A673 (cell line): ENCODE measurements around the gene PFKM. TPM values are rescaled to one million over a fixed set of nuclear protein-coding genes. Genes with fewer than 3 reads are reported as not detected.
A peak's percentile ranks its signal among the peaks of the same experiment; 100 is the strongest.

ENCODE experiments used
- BruUV-seq: library from RNA; stranded (reverse); fragments of 400-500 nt; replicated peaks from 2 replicates; lab custom pipeline; 2021; lab: Mats Ljungman, UMichigan
- CTCF ChIA-PET: fragments of 300-600 bp; sonication (Branson Sonifier 250); formaldehyde crosslinking; loops from one replicate; lab custom pipeline; 2022; ENCODE audit warnings: antibody characterized with exemption; lab: Charles Lee
- POLR2A ChIA-PET: fragments of 300-600 bp; sonication (Branson Sonifier 250); formaldehyde crosslinking; loops from one replicate; lab custom pipeline; 2022; ENCODE audit warnings: antibody characterized with exemption; ENCODE audit not compliant: low non-redundant PET; lab: Charles Lee
- DNase-seq: peaks from one replicate; pipeline ENCODE4 v3.0.0-alpha.2; 2015; ENCODE audit warnings: low spot score
- H3K27ac ChIP-seq: fragments of 200-600 bp; sonication (generic); 2 replicates; pipeline ENCODE4 v1.5.1; 2016; ENCODE audit warnings: mixed run types, low read depth, mild to moderate bottlenecking, mixed read lengths, antibody characterized with exemption, low read length; ENCODE audit not compliant: poor library complexity, severe bottlenecking
- H3K27me3 ChIP-seq: fragments of 200-600 bp; sonication (generic); replicated peaks from 2 replicates; pipeline ENCODE4 v1.6.1; 2017; ENCODE audit warnings: mixed run types, low read depth, mild to moderate bottlenecking, mixed read lengths, antibody characterized with exemption, low read length; ENCODE audit not compliant: insufficient read depth, poor library complexity
- H3K36me3 ChIP-seq: fragments of 200-600 bp; sonication (generic); 2 replicates; pipeline ENCODE4 v1.6.1; 2016; ENCODE audit warnings: mixed run types, mild to moderate bottlenecking, mixed read lengths, antibody characterized with exemption, low read length; ENCODE audit not compliant: insufficient read depth, poor library complexity, severe bottlenecking
- H3K4me1 ChIP-seq: fragments of 200-600 bp; sonication (generic); 2 replicates; pipeline ENCODE4 v1.6.1; 2017; ENCODE audit warnings: mixed run types, mild to moderate bottlenecking, mixed read lengths, antibody characterized with exemption, low read length; ENCODE audit not compliant: insufficient read depth, poor library complexity, severe bottlenecking
- H3K4me3 ChIP-seq: fragments of 200-600 bp; sonication (generic); 2 replicates; pipeline ENCODE4 v1.5.1; 2016; ENCODE audit warnings: low read depth, mixed run types, mild to moderate bottlenecking, mixed read lengths, low read length; ENCODE audit not compliant: poor library complexity, severe bottlenecking
- H3K9me3 ChIP-seq: fragments of 200-600 bp; sonication (generic); 2 replicates; pipeline ENCODE4 v1.6.1; 2016; ENCODE audit warnings: mixed run types, low read depth, mild to moderate bottlenecking, mixed read lengths, antibody characterized with exemption, low read length; ENCODE audit not compliant: poor library complexity, severe bottlenecking
- EZH2 ChIP-seq: fragments of 200-600 bp; sonication (generic); IDR thresholded peaks from 2 replicates; pipeline ENCODE4 v1.6.1; 2017; ENCODE audit warnings: borderline replicate concordance, low read depth, mild to moderate bottlenecking, mixed read lengths, antibody characterized with exemption, low read length; ENCODE audit not compliant: poor library complexity, severe bottlenecking
- intact Hi-C: fragments of 100-400 bp; cut with micrococcal nuclease; formaldehyde crosslinking; loops from one replicate; pipeline ENCODE4 v1.10.0; 2022; ENCODE audit not compliant: unreplicated experiment
- total RNA-seq: library from RNA; stranded (reverse); gene quantifications from 2 replicates; pipeline ENCODE4 v1.2.3, GENCODE V29; 2021
- TF ChIP-seq, protein P1 (sequence below): fragments of 300-800, 200-600 bp; sonication (generic); conservative IDR thresholded peaks from 2 replicates; pipeline ENCODE4 v1.5.1; 2017; ENCODE audit warnings: low read depth, mild to moderate bottlenecking, antibody characterized with exemption, low read length, moderate library complexity, mixed read lengths

The PFKM gene
- total RNA-seq, 1 experiment from 2014 or later: 114 TPM

DNA sequence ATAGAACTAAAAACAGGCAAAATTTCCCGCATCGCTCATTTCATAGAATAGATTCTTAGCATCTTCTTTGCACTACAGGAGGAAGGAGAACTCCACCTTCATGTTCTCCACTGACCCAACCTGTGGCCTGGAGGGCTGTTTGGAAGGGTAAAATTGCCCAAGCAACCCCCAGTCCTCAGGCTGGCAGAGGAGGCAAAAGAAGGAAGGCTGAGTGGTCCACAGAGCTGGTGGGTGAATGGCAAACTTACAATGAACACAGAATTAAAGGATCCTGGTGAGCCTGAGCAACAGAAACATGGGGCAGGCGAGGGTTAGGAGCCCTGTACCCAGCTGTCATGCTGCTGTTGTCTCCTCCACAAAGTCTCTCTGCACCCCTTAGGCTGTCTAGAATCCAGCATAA, 38.3 kb upstream of the PFKM start:
- Histone ChIP-seq H3K27ac (no peak overlapping the region), H3K9me3 (peaks cover 7% of the 10 kb centered on the region), H3K4me3 (no peak overlapping the region), H3K36me3 (peaks cover 48% of the 10 kb centered on the region), H3K27me3 (no peaks in the 10 kb centered on the region), H3K4me1 (no peaks in the 10 kb centered on the region)
- TF ChIP-seq EZH2: no peak
- TF ChIP-seq, protein P1, sequence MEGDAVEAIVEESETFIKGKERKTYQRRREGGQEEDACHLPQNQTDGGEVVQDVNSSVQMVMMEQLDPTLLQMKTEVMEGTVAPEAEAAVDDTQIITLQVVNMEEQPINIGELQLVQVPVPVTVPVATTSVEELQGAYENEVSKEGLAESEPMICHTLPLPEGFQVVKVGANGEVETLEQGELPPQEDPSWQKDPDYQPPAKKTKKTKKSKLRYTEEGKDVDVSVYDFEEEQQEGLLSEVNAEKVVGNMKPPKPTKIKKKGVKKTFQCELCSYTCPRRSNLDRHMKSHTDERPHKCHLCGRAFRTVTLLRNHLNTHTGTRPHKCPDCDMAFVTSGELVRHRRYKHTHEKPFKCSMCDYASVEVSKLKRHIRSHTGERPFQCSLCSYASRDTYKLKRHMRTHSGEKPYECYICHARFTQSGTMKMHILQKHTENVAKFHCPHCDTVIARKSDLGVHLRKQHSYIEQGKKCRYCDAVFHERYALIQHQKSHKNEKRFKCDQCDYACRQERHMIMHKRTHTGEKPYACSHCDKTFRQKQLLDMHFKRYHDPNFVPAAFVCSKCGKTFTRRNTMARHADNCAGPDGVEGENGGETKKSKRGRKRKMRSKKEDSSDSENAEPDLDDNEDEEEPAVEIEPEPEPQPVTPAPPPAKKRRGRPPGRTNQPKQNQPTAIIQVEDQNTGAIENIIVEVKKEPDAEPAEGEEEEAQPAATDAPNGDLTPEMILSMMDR: no peak
- BruUV-seq: no TSS peak
- ChIA-PET POLR2A (no interaction called here), CTCF (no interaction called here)
- DNase-seq: no peak
- intact Hi-C loops: loop anchor here (10.0 kb wide), 1 partner anchor 534 kb away; no protein-coding TSS in a partner anchor

DNA sequence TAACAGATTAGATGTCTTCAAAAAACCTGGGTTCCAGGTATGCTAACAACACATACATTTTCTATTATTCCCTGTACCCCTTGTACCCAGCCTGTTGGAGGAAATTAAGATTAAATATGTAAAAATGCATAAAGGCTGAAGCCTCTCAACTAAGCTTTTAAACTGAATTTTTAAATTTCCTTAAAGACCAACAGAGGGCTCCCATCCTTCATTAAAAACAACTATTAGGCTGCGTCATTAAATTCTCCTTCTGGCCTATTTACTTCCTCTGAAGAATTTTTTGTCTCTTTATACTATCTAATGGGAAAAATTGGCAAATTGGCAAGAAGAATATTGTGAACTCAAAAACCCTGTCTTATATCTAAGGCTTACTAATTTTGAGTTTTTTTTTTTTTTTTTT, 35.1 kb upstream of the PFKM start:
- POLR2A ChIA-PET: interaction anchor here (0.7 kb wide), 1 partner anchor 82 kb away, joined by 22 read pairs; no protein-coding TSS in a partner anchor
- no peaks in the 10 kb centered on the region for H3K4me1 ChIP-seq
- no peaks in the 10 kb centered on the region for H3K27me3 ChIP-seq
- DNase-seq: peak; percentile 24
- CTCF ChIA-PET: no interaction called here
- BruUV-seq: no TSS peak
- peaks cover 71% of the 10 kb centered on the region for H3K36me3 ChIP-seq
- no peak overlapping the region for H3K4me3 ChIP-seq
- H3K27ac ChIP-seq: no peak overlapping the region
- no peaks in the 10 kb centered on the region for H3K9me3 ChIP-seq
- TF ChIP-seq, protein P1: peak; percentile 36; the same call in 1 of the 2 replicates
- TF ChIP-seq EZH2: no peak
- intact Hi-C loops: loop anchor here (10.0 kb wide), 1 partner anchor 531 kb away; no protein-coding TSS in a partner anchor

DNA sequence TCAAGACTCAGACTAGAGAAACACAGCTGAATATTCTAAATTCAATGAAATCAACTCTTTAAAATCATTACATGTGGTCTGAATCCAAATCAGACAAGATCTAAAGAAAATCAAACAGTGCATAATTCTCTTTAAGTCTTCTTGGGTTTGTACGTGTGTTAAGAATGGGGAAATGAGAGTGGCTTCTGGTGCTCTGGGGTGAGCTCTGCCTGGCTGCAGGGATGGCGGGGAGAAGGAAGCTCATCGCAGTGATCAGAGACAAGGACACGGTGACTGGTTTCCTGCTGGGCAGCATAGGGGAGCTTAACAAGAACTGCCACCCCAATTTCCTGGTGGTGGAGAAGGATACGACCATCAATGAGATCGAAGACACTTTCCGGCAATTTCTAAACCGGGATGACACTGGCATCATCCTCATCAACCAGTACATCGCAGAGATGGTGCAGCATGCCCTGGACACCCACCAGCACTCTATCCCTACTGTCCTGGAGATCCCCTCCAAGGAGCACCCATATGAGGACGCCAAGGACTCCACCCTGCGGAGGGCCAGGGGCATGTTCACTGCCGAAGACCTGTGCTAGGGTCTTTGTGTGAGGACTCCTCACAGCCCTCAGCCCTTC, 34.2 kb upstream of the PFKM start:
- no peak for DNase-seq
- H3K4me1 ChIP-seq: no peaks in the 10 kb centered on the region
- no peak overlapping the region for H3K27ac ChIP-seq
- intact Hi-C loops: loop anchor here (10.0 kb wide), 1 partner anchor 530 kb away; no protein-coding TSS in a partner anchor
- no peaks in the 10 kb centered on the region for H3K9me3 ChIP-seq
- BruUV-seq: no TSS peak
- ChIA-PET POLR2A (interaction anchor here (0.7 kb wide), 1 partner anchor 81 kb away, joined by 22 read pairs; no protein-coding TSS in a partner anchor), CTCF (no interaction called here)
- TF ChIP-seq, protein P1: no peak
- TF ChIP-seq EZH2: no peak
- H3K27me3 ChIP-seq: no peaks in the 10 kb centered on the region
- peaks cover 69% of the 10 kb centered on the region for H3K36me3 ChIP-seq
- H3K4me3 ChIP-seq: no peak overlapping the region
